Vagina (tissue), 2 donors: ENCODE results near the gene PTPRG.

ENCODE experiments used
- POLR2A ChIP-seq, 2 donors: fragments of 450-650 bp; IDR thresholded peaks; one replicate each; pipeline ENCODE4 v1.6.1; 2017; ENCODE audit warnings: antibody characterized with exemption in 2 of 2, mild to moderate bottlenecking in 2 of 2, moderate library complexity in 2 of 2
- POLR2AphosphoS5 ChIP-seq, 2 donors: sonication (generic); formaldehyde crosslinking; IDR thresholded peaks; one replicate each; pipeline ENCODE4 v1.9.0; 2017; ENCODE audit warnings: antibody characterized with exemption in 2 of 2, mild to moderate bottlenecking in 2 of 2, low read depth in 1 of 2; ENCODE audit not compliant: insufficient read depth in 1 of 2
- TF ChIP-seq, protein P1 (sequence below), 3 experiments: fragments of 450-650 bp in 2 of 3; fragments of 200-600 bp in 1 of 3; sonication (generic) in 1 of 3; IDR thresholded peaks; one replicate each; pipeline ENCODE4 v1.5.1; 2017 to 2019; ENCODE audit warnings: antibody characterized with exemption in 3 of 3, mild to moderate bottlenecking in 2 of 3, moderate library complexity in 2 of 3

DNA sequence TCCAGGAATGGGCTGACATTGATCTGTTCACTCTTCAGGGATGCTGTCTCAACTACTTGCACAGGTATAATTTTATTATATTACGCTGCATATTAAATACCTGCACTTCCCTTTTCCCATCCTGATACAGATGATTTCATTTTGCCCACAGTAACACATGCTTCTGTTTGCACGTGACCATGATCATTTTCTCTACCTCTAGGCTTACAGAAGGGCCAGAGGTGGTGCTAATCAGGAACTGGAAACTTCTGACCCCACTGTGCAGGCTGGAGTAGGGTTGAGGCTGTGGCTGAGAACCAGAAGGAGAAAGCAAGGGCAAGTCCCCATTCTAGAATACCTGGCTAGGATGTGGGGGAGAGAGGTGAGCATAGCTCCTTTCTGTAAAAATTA is 304.8 kb downstream of the PTPRG start:
- TF ChIP-seq, protein P1, sequence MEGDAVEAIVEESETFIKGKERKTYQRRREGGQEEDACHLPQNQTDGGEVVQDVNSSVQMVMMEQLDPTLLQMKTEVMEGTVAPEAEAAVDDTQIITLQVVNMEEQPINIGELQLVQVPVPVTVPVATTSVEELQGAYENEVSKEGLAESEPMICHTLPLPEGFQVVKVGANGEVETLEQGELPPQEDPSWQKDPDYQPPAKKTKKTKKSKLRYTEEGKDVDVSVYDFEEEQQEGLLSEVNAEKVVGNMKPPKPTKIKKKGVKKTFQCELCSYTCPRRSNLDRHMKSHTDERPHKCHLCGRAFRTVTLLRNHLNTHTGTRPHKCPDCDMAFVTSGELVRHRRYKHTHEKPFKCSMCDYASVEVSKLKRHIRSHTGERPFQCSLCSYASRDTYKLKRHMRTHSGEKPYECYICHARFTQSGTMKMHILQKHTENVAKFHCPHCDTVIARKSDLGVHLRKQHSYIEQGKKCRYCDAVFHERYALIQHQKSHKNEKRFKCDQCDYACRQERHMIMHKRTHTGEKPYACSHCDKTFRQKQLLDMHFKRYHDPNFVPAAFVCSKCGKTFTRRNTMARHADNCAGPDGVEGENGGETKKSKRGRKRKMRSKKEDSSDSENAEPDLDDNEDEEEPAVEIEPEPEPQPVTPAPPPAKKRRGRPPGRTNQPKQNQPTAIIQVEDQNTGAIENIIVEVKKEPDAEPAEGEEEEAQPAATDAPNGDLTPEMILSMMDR (IDR thresholded peaks at IDR 0.05), result no peak
- TF ChIP-seq POLR2AphosphoS5 (IDR thresholded peaks at IDR 0.05; ENCODE audit: insufficient read depth in 1 of 2, low read depth in 1 of 2), result no peak
- no peak for TF ChIP-seq POLR2A (IDR thresholded peaks at IDR 0.05)
